GM18505 (cell line): ENCODE results near the gene ELK1.

Experiments
- ATAC-seq: cut with Tn5 transposase; IDR thresholded peaks from one replicate; pipeline ENCODE4 v1.9.1; 2021; ENCODE audit not compliant: unreplicated experiment
- POLR2A ChIP-seq: IDR thresholded peaks from 4 replicates; pipeline ENCODE4 v1.6.1; 2011; ENCODE audit warnings: borderline replicate concordance; ENCODE audit not compliant: insufficient read depth, insufficient read length; ENCODE audit errors: extremely low read depth

Gene ELK1

GRCh38 chrX:47586043-47586787 is 64.1 kb downstream of the ELK1 start:
- no peak for ATAC-seq
- TF ChIP-seq POLR2A: no peak
